Activated T-helper 1 cell treated with anti-CD3 and anti-CD28 coated beads, Interleukin-2, amount 50 U/mL, for 16 hours (primary cell): ENCODE measurements around the gene SLC26A11.
"Not testable (repeated sequence)": the region's sequence is repeated elsewhere in the genome, so short reads cannot be mapped to it uniquely, and the experiment has no call there.

Experiments used
- DNase-seq, 2 donors: peaks; one replicate each; pipeline ENCODE4 v3.0.0-alpha.2; 2020; ENCODE audit warnings: low read depth in 1 of 2, low spot score in 1 of 2

Gene SLC26A11

DNA sequence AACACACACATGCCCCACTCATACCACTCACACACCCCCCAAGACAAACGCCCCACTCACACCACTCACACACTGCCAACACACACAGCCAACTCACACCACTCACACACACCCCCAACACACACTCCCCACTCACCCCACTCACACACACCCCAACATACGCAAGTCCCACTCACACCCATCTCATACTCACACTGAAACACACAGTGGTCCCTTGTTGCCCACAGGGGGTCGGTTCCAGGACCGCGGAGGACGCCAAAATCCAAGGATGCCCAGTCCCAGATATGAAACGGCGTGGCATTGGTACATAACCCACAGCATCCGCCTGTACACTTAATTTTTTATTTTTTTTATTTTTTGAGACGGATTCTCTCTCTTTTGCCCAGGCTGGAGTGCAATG is 61.3 kb downstream of the SLC26A11 start:
- no peak for DNase-seq

DNA sequence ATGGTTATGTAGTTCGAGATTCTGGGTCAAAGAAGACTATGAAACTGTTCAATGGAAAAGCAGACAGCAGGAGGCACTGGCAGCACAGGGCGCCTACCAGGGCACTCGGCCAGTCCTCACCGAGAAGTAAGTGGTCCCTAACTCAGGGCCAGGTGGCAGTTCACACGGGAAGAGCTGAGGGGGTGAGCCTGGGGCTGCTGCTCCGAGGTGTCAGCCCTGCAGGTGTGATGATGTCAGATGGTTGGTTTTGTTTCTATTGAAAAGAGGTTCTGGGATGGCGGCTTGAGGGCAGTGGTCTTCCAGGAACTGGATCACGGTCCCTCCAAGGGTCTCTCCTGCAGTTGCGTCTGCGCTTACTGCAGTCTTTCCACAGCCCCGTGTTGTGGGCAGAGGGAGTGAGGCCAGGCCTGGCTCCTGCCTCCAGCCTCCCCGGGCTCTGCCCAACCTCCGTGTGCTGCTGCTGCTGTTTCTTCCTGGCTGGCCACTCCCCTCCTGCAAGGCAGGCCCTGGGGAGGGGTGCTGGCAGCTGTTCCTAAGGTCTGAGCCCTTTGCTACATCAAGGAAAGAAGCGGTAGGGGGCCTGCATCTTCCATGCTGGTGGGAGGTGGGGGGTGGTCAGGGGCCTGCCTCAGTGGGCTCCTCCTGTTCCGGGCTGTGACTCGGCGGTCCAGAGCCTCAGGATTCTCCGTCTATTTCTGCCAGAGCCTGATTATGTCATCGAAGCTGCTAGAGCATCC is 63.1 kb downstream of the SLC26A11 start:
- DNase-seq = no peak

DNA sequence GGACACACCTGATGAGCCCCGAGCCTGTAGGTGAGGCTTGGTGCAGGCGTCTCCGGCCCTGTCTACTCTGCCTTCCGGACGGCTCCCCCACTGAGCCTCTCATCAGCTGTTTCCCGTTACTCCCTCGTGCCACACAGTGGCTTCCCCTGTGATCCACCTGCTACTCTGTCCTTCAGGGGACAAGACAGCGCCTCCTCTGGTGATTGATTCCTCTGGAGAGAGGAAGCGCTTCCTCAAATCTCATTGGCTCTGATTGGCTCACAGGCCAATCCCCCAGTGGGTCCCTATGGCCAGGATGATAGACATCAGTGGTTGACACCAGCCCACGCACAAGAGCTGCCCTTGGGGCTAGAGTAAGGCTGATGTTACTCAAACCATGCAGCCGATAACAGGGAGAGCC is 64.4 kb downstream of the SLC26A11 start:
- no peak for DNase-seq

GRCh38 chr17:80285237-80285920 is 65.2 kb downstream of the SLC26A11 start:
- DNase-seq = no peak

- DNase-seq = no peak
These were observed 66.4 kb downstream of the SLC26A11 start for GRCh38 chr17:80286638-80286960.

- DNase-seq = no peak
These were observed 66.8 kb downstream of the SLC26A11 start for GRCh38 chr17:80287038-80287437.

- DNase-seq = no peak
These were observed 67.8 kb downstream of the SLC26A11 start for GRCh38 chr17:80287806-80288567.

DNA sequence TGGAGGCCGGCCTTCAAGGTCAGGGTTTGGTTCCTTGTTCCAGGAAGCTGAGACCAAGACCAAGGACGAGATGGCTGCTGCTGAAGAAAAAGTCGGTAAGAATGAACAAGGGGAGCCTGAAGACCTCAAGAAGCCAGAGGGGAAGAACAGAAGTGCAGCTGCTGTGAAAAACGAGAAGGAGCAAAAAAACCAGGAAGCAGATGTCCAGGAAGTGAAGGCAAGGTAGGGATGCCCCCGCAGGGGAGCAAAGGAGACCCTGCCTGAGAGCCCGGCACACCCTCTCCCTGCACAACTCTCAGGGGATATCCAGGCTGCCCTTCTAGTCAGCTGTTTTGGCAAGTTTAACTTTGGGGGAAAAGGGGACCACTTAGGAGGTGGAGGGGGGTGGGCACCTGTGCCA is 69.4 kb downstream of the SLC26A11 start:
- DNase-seq = no peak

DNA sequence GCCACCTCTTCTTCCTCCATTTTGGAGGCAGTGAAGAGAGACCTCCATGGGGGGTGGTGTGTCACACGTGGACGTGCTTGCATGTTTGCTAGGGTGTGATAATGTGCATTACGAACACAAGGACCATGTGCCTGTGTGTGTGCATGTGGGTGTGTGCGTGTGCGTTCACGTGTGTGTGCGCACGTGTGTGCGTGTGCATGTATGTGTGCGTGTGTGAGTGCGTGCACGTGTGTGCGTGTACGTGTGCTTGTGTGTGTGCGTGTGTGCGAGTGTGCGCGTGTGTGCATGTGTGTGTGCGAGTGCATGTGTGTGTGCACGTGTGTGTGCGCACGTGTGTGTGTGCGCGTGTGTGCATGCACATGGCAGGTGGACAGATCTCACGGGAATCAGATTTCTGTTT is 69.9 kb downstream of the SLC26A11 start:
- no peak for DNase-seq

DNA sequence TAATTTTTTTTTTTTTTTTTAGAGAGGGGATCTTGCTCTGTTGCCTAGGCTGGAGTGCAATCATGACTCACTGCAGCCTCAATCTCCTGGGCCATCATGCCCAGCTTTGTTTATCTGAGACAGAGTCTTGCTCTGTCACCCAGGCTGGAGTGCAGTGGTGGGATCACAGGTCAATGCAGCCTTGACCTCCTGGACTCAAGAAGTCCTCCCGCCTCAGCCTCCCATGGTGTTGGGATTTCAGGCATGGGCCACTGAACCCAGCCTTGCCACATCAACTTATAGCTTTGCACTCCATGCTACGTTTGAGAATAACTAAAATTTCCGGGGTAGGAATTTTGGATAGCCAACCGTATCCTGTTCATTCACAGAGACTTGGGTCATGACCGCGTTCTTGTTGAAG is 71.0 kb downstream of the SLC26A11 start:
- no peak for DNase-seq

DNA sequence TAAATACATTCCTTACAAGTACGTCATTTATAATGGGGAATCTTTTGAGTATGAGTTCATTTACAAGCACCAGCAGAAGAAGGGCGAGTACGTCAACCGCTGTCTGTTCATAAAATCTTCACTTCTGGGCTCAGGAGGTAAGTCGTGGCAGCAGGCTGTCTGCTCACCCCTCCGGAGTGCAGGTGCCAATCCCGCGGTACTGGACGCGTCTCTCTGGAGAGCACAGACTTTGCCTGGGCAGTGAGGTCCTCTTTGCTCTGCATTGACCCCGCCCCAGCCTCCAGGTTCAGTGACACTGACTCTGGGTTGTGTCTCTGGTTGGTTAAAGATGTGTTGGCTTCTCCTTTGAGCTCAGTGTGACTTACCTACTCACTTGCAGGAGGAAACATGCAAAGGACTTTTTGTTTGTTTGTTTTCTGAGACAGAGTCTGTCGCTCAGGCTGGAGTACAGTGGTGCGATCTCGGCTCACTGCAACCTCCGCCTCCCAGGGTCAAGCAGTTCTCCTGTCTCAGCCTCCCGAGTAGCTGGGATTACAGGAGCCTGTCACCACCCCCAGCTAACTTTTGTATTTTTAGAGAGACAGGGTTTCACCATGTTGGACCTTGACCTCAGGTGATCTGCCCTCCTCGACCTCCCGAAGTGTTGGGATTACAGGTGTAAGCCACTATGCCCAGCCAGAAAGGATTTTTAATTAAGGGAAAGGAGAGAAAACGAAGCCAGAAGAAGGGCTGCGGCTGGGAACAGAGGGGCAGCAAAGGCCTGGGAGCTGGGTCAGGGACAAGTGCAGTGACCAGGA is 71.7 kb downstream of the SLC26A11 start:
- no peak for DNase-seq

DNA sequence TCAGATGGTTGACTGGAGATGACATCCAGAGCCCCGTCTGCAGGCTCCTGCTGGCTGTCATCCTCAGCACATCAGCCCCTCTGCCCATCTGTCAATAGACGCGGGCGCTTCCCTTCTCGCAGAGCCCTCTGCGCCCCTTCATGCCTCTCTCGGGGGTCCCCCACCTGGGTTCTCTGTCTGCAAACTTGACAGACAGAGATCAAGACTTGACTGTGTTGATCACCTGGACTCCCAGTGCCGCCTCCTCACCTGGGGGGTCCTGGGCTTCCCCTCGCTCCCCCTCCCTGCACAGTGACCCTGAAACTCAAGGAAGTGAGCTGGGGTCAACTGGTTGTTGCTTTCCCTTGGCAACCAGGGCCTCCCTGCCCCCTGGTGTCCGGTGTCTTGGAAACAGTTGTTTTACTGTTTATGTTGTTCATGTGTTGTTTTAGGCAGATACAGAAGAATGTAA is 72.3 kb downstream of the SLC26A11 start:
- no peak for DNase-seq

DNA sequence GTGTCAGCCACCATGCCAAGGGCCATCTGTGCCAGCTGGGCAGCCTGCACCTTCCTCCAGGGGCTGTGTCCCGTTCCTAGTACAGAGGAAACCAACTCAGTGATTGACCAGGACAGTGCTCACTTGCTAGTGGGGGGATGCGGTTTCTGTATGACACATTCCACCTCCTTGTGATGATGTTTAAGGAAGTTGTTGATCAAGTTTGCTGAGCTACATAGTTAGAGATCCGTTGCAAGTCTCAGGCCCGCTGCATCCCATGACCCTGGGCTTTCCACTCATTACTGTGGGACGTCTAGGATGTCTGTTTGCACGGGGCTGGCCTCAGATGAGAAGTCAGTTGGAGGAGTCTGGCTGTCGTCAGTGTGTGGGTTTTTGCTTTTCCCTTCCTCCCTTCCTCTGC is 74.0 kb downstream of the SLC26A11 start:
- DNase-seq = no peak

DNA sequence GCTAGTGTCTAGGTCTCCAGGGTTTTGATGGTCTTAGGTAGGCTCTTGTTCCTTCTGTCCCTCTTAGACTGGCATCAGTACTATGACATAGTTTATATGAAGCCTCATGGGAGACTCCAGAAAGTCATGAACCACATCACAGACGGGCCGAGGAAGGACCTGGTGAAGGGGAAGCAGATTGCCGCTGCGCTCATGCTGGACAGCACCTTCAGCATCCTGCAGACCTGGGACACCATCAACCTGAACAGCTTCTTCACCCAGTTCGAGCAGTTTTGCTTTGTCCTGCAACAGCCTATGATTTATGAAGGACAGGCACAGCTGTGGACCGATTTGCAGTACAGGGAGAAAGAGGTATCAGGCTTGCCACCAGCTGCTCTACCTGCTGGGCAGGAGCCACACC is 74.4 kb downstream of the SLC26A11 start:
- no peak for DNase-seq

- no peak for DNase-seq
These were observed 74.9 kb downstream of the SLC26A11 start for GRCh38 chr17:80295146-80295545.

DNA sequence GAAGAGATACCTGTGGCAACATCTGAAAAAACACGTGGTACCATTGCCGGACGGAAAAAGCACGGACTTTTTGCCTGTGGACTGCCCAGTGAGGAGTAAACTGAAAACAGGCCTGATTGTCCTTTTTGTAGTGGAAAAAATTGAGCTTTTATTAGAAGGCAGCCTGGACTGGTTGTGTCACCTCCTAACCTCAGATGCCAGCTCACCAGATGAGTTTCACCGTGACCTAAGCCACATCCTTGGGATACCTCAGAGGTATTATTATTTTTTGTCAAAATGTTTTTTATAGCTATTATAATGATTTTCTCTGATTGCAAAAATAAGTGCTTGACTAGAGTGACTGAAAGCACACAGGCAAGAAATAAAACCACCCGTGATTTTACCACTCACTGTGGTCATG is 75.3 kb downstream of the SLC26A11 start:
- DNase-seq = no peak

DNA sequence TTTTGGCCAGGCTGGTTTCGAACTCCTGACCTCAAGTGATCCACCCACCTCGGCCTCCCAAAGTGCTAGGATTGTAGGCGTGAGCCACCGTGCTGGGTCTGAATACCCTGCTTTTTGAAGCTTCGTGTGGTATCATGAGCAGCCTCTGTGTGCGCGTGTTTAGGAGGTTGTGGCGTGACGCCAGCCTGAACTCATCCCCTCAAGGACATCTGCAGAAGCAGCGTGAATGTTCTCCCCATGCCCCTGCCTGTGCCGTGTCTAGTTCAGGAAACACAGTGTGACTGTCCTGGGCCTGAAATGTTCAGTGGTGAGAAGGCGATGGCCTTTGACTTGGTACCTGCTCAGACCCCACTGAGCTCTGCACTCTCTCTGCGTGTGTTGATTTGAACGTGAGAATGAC is 76.0 kb downstream of the SLC26A11 start:
- DNase-seq = no peak

DNA sequence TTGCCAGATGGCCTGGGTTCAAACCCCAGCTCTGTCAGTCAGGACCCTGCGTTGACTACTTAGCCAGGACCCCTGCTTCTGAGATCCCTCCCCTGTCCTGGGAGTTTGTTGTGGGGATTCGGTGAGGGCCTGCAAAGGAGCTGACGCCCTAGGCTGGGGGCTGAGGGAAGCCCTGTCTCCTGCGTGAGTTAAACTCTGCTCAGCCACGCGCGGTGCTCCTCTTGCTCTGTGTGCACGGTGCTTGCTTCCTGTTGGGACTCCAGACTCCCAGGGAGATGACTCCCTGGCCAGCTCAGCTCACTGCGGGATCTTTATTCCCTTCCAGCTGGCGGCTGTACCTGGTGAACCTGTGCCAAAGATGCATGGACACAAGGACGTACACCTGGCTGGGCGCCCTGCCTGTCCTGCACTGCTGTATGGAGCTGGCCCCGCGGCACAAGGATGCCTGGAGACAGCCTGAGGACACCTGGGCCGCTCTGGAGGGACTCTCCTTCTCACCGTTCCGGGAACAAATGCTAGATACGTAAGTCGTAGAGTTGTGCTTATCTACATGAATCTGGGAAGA is 77.9 kb downstream of the SLC26A11 start:
- DNase-seq = no peak

DNA sequence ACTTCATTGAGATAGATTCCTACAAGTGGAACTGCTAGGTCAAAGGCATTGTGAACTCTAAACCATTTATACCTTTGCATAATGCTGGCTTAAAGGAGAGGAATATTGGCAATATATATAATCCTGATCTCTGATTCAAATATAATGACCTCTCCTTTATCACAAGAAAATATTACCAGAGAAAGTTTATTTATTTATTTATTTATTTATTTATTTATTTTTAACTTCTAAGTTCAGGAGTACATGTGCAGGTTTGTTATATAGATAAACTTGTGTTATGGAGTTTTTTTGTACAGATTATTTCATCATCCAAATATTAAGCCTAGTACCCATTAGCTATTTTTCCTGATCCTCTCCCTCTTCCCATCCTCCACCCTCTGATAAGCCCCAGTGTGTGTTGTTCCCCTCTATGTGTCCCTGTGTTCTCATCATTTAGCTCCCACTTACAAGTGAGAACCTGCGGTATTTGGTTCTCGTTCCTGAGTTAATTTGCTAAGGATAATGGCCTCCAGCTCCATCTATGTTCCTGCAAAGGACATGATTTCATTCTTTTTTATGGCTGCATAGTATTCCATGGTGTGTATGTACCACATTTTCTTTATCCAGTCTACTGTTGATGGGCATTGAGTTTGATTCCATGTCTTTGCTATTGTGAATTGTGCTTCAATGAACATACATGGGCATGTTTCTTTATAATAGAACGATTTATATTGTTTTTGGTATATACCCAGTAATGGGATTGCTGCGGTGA is 79.3 kb downstream of the SLC26A11 start:
- not testable (repeated sequence) for DNase-seq

DNA sequence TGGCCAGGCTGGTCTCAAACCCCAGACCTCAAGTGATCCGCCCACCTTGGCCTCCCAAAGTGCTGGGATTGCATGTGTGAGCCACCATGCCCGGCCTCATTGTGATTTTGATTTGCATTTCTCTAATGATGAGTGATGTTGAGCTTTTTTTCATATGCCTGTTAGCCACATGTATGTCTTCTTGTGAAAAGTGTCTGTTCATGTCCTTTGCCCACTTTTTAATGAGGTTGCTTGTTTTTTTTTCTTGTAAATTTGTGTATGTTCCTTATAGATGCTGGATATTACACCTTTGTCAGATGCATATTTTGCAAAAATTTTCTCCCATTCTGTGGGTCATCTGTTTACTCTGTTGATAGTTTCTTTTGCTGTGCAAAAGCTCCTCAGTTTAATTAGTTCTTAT is 80.5 kb downstream of the SLC26A11 start:
- not testable (repeated sequence) for DNase-seq
